ENCODE measurements around the gene CPVL.

- TF ChIP-seq CTCF (IDR thresholded peaks at IDR 0.05; ENCODE audit: low read depth, low read length, poor library complexity, severe bottlenecking) (no peak), EZH2phosphoT487 (IDR thresholded peaks at IDR 0.05; ENCODE audit: borderline replicate concordance, low read length) (no peak)
Measured at GRCh38 chr7:29080803-29081202, 65.5 kb downstream of the CPVL start.
